Astrocyte (in vitro differentiated cells and primary cell): Measurements from ENCODE around the gene SHISAL1. TPM values are rescaled to one million over a fixed set of nuclear protein-coding genes. Genes with fewer than 3 reads are reported as not detected.

ENCODE experiments used
- DNase-seq: peaks from one replicate; pipeline ENCODE4 v3.0.0-alpha.2; 2010; ENCODE audit warnings: low read depth
- FAIRE-seq: peaks from 2 replicates; lab custom pipeline; 2011; peaks lifted over from hg19 to GRCh38; lab: Jason Lieb, UNC
- H2AFZ ChIP-seq: 2 replicates; pipeline ENCODE4 v1.6.0; 2012; ENCODE audit warnings: low read depth, low read length, inconsistent platforms
- H3K27ac ChIP-seq: 2 replicates; pipeline ENCODE4 v1.5.1; 2011; ENCODE audit warnings: low read depth, low read length, inconsistent platforms
- H3K27me3 ChIP-seq: 2 replicates; pipeline ENCODE4 v1.6.0; 2011; ENCODE audit warnings: low read length, inconsistent platforms; ENCODE audit not compliant: insufficient read depth
- H3K36me3 ChIP-seq: 2 replicates; pipeline ENCODE4 v1.5.1; 2011; ENCODE audit warnings: low read length, inconsistent platforms; ENCODE audit not compliant: insufficient read depth
- H3K4me1 ChIP-seq: 2 replicates; pipeline ENCODE4 v1.5.1; 2011; ENCODE audit warnings: low read length, inconsistent platforms; ENCODE audit not compliant: insufficient read depth
- H3K4me2 ChIP-seq: 2 replicates; pipeline ENCODE4 v1.6.0; 2012; ENCODE audit warnings: low read length, inconsistent platforms
- H3K4me3 ChIP-seq: 2 replicates; pipeline ENCODE4 v1.5.1; 2011; ENCODE audit warnings: low read depth, mild to moderate bottlenecking, low read length, inconsistent platforms; ENCODE audit not compliant: insufficient read depth
- H3K79me2 ChIP-seq: 2 replicates; pipeline ENCODE4 v1.6.0; 2012; ENCODE audit warnings: mild to moderate bottlenecking, low read length, inconsistent platforms; ENCODE audit not compliant: insufficient read depth
- H3K9ac ChIP-seq: 2 replicates; pipeline ENCODE4 v1.6.0; 2012; ENCODE audit warnings: mild to moderate bottlenecking, low read length, inconsistent platforms
- H3K9me3 ChIP-seq: 2 replicates; pipeline ENCODE4 v1.5.1; 2012; ENCODE audit warnings: low read depth, mild to moderate bottlenecking, low read length, inconsistent platforms; ENCODE audit not compliant: insufficient read depth
- H4K20me1 ChIP-seq: 2 replicates; pipeline ENCODE4 v1.6.0; 2012; ENCODE audit warnings: low read length, inconsistent platforms; ENCODE audit not compliant: insufficient read depth
- H3K27ac Mint-ChIP-seq: one replicate; pipeline ENCODE4 v1.8.0; 2021; ENCODE audit warnings: mild to moderate bottlenecking, mixed read lengths; ENCODE audit not compliant: unreplicated experiment
- H3K27me3 Mint-ChIP-seq: one replicate; pipeline ENCODE4 v1.8.0; 2021; ENCODE audit warnings: low read depth, mixed read lengths; ENCODE audit not compliant: unreplicated experiment
- H3K36me3 Mint-ChIP-seq: one replicate; pipeline ENCODE4 v1.8.0; 2021; ENCODE audit warnings: low read depth, mixed read lengths; ENCODE audit not compliant: unreplicated experiment
- H3K4me1 Mint-ChIP-seq: one replicate; pipeline ENCODE4 v1.8.0; 2021; ENCODE audit warnings: low read depth, mixed read lengths; ENCODE audit not compliant: unreplicated experiment
- H3K4me3 Mint-ChIP-seq: one replicate; pipeline ENCODE4 v1.8.0; 2021; ENCODE audit warnings: mild to moderate bottlenecking, moderate library complexity, mixed read lengths; ENCODE audit not compliant: unreplicated experiment
- H3K9me3 Mint-ChIP-seq: one replicate; pipeline ENCODE4 v1.8.0; 2021; ENCODE audit warnings: mild to moderate bottlenecking, mixed read lengths; ENCODE audit not compliant: unreplicated experiment
- CTCF ChIP-seq: IDR thresholded peaks from 2 replicates; pipeline ENCODE4 v1.5.1; 2011; ENCODE audit warnings: low read depth, mild to moderate bottlenecking, inconsistent platforms, low read length, moderate library complexity; ENCODE audit not compliant: insufficient read depth
- EZH2 ChIP-seq: IDR thresholded peaks from 2 replicates; pipeline ENCODE4 v1.6.1; 2012; ENCODE audit warnings: mild to moderate bottlenecking, low read length, inconsistent platforms; ENCODE audit not compliant: insufficient read depth
- total RNA-seq: library from RNA; stranded (reverse); gene quantifications from 2 replicates; pipeline ENCODE4 v1.2.1, GENCODE V29; 2021

SHISAL1 gene
- total RNA-seq, 1 donor from 2014 or later, result 0.36 TPM

- peaks cover 3% of the 10 kb centered on the region for H3K4me1 Mint-ChIP-seq
- no peak overlapping the region for H3K27ac Mint-ChIP-seq
- H2AFZ ChIP-seq, result no peak overlapping the region
- H3K9me3 Mint-ChIP-seq, result no peaks in the 10 kb centered on the region
- no peaks in the 10 kb centered on the region for H3K79me2 ChIP-seq
- FAIRE-seq, result no peak
- no peaks in the 10 kb centered on the region for H4K20me1 ChIP-seq
- H3K27me3 Mint-ChIP-seq, result peaks cover 11% of the 10 kb centered on the region
- no peaks in the 10 kb centered on the region for H3K36me3 ChIP-seq
- no peaks in the 10 kb centered on the region for H3K9me3 ChIP-seq
- H3K27ac ChIP-seq, result no peak overlapping the region
- H3K4me2 ChIP-seq, result no peak overlapping the region
- TF ChIP-seq CTCF (no peak), EZH2 (no peak)
- peaks cover 44% of the 10 kb centered on the region for H3K4me1 ChIP-seq
- H3K4me3 Mint-ChIP-seq, result no peak overlapping the region
- no peaks in the 10 kb centered on the region for H3K27me3 ChIP-seq
- H3K9ac ChIP-seq, result peak overlapping the region; percentile 65
- no peak overlapping the region for H3K4me3 ChIP-seq
- H3K36me3 Mint-ChIP-seq, result no peaks in the 10 kb centered on the region
- no peak for DNase-seq
Measured at GRCh38 chr22:44313385-44314006, 745 bp upstream of the SHISAL1 start.

- Histone ChIP-seq H2AFZ (no peak overlapping the region), H3K4me1 (peaks cover 50% of the 10 kb centered on the region), H3K27me3 (no peaks in the 10 kb centered on the region), H3K4me2 (peak overlapping the region; percentile 65), H3K9ac (peak overlapping the region; percentile 65), H3K27ac (peak overlapping the region; percentile 73), H3K36me3 (no peaks in the 10 kb centered on the region), H3K9me3 (no peaks in the 10 kb centered on the region), H3K4me3 (no peak overlapping the region), H4K20me1 (no peaks in the 10 kb centered on the region), H3K79me2 (no peaks in the 10 kb centered on the region)
- H3K4me3 Mint-ChIP-seq, result no peak overlapping the region
- peaks cover 3% of the 10 kb centered on the region for H3K4me1 Mint-ChIP-seq
- DNase-seq, result peak; percentile 75
- peaks cover 2% of the 10 kb centered on the region for H3K27me3 Mint-ChIP-seq
- peak overlapping the region; percentile 18 for H3K27ac Mint-ChIP-seq
- FAIRE-seq, result peak; percentile 37
- no peak for TF ChIP-seq EZH2
- TF ChIP-seq CTCF, result no peak
- H3K36me3 Mint-ChIP-seq, result no peaks in the 10 kb centered on the region
- H3K9me3 Mint-ChIP-seq, result no peaks in the 10 kb centered on the region
Measured at GRCh38 chr22:44311855-44312170, 938 bp downstream of the SHISAL1 start.

- H3K27ac Mint-ChIP-seq, result peak overlapping the region; percentile 18
- no peaks in the 10 kb centered on the region for H3K9me3 ChIP-seq
- peak overlapping the region; percentile 68 for H3K27ac ChIP-seq
Measured at GRCh38 chr22:44311104-44311854, 1.5 kb downstream of the SHISAL1 start.

More at GRCh38 chr22:44311104-44311854, 1.5 kb downstream of the SHISAL1 start:
- H3K4me1 ChIP-seq, result peaks cover 50% of the 10 kb centered on the region
- Mint-ChIP-seq H3K4me1 (peaks cover 3% of the 10 kb centered on the region), H3K36me3 (no peaks in the 10 kb centered on the region), H3K27me3 (peaks cover 7% of the 10 kb centered on the region), H3K4me3 (no peak overlapping the region), H3K9me3 (no peaks in the 10 kb centered on the region)
- no peaks in the 10 kb centered on the region for H3K36me3 ChIP-seq
- no peaks in the 10 kb centered on the region for H4K20me1 ChIP-seq
- TF ChIP-seq EZH2 (no peak), CTCF (no peak)
- no peaks in the 10 kb centered on the region for H3K79me2 ChIP-seq
- no peak overlapping the region for H3K4me3 ChIP-seq
- H3K27me3 ChIP-seq, result no peaks in the 10 kb centered on the region
- no peak overlapping the region for H2AFZ ChIP-seq
- peak overlapping the region; percentile 65 for H3K9ac ChIP-seq
- DNase-seq, result no peak
- no peak for FAIRE-seq
- peak overlapping the region; percentile 65 for H3K4me2 ChIP-seq
